Upper lobe of left lung (tissue), 6 donors: ENCODE results near the gene MTHFD2. TPM values are rescaled to one million over a fixed set of nuclear protein-coding genes. Genes with fewer than 3 reads are reported as not detected.

Experiments used
- ATAC-seq, 2 donors: fragments of 200-7000 bp; cut with Tn5 transposase; one replicate each; pipeline ENCODE4 v1.9.1; 2022; ENCODE audit warnings: mild to moderate bottlenecking in 2 of 2, moderate library complexity in 2 of 2; ENCODE audit not compliant: low FRiP score in 2 of 2
- DNase-seq, 2 donors: peaks; one replicate each; pipeline ENCODE4 v3.0.0-alpha.2; 2019 to 2020
- H3K27ac ChIP-seq, 4 donors: fragments of 200-600 bp; sonication (generic); one replicate each; pipeline ENCODE4 v1.5.1; 2016 to 2019
- H3K27me3 ChIP-seq, 4 donors: fragments of 200-600 bp; sonication (generic); one replicate each; pipeline ENCODE4 v1.5.1; 2017 to 2019
- H3K36me3 ChIP-seq, 4 donors: fragments of 200-600 bp; sonication (generic); one replicate each; pipeline ENCODE4 v1.5.1; 2016 to 2019
- H3K4me1 ChIP-seq, 4 donors: fragments of 200-600 bp; sonication (generic); one replicate each; pipeline ENCODE4 v1.5.1; 2018 to 2019
- H3K4me3 ChIP-seq, 4 donors: fragments of 200-600 bp; sonication (generic); one replicate each; pipeline ENCODE4 v1.5.1; 2017 to 2019; ENCODE audit warnings: mild to moderate bottlenecking in 2 of 4, moderate library complexity in 1 of 4
- H3K9me3 ChIP-seq, 4 donors: fragments of 200-600 bp; sonication (generic); one replicate each; pipeline ENCODE4 v1.5.1; 2018 to 2019
- EP300 ChIP-seq, 4 donors: sonication (generic); formaldehyde crosslinking; IDR thresholded peaks; one replicate each; pipeline ENCODE4 v1.5.1; 2017; ENCODE audit warnings: antibody characterized with exemption in 4 of 4, control low read depth in 2 of 4
- POLR2A ChIP-seq, 4 donors: fragments of 450-650 bp; IDR thresholded peaks; one replicate each; pipeline ENCODE4 v1.5.1; 2016 to 2017; ENCODE audit warnings: antibody characterized with exemption in 4 of 4, mild to moderate bottlenecking in 2 of 4
- POLR2AphosphoS5 ChIP-seq, 2 donors: sonication (generic); formaldehyde crosslinking; IDR thresholded peaks; one replicate each; pipeline ENCODE4 v1.5.1; 2017; ENCODE audit warnings: antibody characterized with exemption in 2 of 2
- WGBS, 2 donors: methylation state at CpG; one replicate each; pipeline ENCODE4 v1.1.5; 2017 to 2018; 5-methylcytosine and 5-hydroxymethylcytosine counted together
- total RNA-seq, 6 donors: library from RNA; depleted of rRNA in 4 of 6; stranded (reverse); fragments of >200 nt in 4 of 6; gene quantifications; one replicate each; pipeline versions ENCODE4 v1.1.0 to v1.2.1, GENCODE V29; 2016 to 2021
- TF ChIP-seq, protein P1 (sequence below), 6 experiments: fragments of 450-650 bp in 4 of 6; fragments of 200-600 bp in 2 of 6; sonication (generic) in 2 of 6; IDR thresholded peaks; one replicate each; pipeline ENCODE4 v1.5.1; 2016 to 2019; ENCODE audit warnings: antibody characterized with exemption in 6 of 6
- donor health status: DM: no; HTN: no; CAD: no; lungs with moderate emphysema.
- donor health status: DM: no; HTN: yes; CAD: no; lungs with severe emphysema.

The MTHFD2 gene
- total RNA-seq, 6 donors from 2014 or later = 8.4 to 68.1 (median 34.5) TPM

DNA sequence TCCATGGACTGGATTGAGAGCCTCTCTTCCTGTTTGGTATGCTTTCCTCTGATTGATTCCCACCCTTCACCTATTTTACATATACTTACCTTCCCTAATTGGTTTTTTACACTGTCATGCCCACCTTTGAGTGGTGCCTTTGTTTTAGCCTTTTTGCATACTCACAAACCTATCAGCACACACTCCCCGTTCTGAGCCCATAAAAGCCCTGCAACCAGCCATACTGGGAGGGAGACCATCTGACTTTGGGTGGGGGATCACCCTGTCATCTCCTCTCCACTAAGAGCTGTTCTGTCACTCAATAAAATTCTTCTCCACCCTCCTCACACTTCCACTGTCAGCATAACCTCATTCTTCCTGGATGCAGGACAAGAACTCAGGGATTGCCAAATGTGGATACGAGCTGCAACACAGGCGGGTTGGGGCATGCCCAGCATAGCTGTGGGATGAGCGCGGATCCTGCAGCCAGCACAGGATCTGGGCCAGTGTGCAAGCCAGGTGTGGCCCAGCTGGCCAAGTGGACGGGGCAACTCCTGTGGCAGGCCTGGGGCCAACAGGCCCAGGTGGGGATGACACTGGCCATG, 10.3 kb upstream of the MTHFD2 start:
- DNase-seq (peak in 1 of 2 donors; percentile 50), ATAC-seq (peak; percentile 19 to 34)
- WGBS, 2 donors = 63 to 94% methylated on average over 4 to 6 of the region's 6 CpGs
- H3K9me3 ChIP-seq = no peaks in the 10 kb centered on the region
- H3K36me3 ChIP-seq = no peaks in the 10 kb centered on the region
- H3K27me3 ChIP-seq = no peaks in the 10 kb centered on the region
- H3K27ac ChIP-seq = no peak overlapping the region
- H3K4me1 ChIP-seq = no peaks in the 10 kb centered on the region
- H3K4me3 ChIP-seq = no peak overlapping the region
- TF ChIP-seq POLR2A (IDR thresholded peaks at IDR 0.05) (no peak), EP300 (IDR thresholded peaks at IDR 0.05) (no peak), POLR2AphosphoS5 (IDR thresholded peaks at IDR 0.05) (no peak)
- TF ChIP-seq, protein P1, sequence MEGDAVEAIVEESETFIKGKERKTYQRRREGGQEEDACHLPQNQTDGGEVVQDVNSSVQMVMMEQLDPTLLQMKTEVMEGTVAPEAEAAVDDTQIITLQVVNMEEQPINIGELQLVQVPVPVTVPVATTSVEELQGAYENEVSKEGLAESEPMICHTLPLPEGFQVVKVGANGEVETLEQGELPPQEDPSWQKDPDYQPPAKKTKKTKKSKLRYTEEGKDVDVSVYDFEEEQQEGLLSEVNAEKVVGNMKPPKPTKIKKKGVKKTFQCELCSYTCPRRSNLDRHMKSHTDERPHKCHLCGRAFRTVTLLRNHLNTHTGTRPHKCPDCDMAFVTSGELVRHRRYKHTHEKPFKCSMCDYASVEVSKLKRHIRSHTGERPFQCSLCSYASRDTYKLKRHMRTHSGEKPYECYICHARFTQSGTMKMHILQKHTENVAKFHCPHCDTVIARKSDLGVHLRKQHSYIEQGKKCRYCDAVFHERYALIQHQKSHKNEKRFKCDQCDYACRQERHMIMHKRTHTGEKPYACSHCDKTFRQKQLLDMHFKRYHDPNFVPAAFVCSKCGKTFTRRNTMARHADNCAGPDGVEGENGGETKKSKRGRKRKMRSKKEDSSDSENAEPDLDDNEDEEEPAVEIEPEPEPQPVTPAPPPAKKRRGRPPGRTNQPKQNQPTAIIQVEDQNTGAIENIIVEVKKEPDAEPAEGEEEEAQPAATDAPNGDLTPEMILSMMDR (IDR thresholded peaks at IDR 0.05) = no peak

- Histone ChIP-seq H3K27ac (no peak overlapping the region), H3K4me3 (no peak overlapping the region), H3K27me3 (no peaks in the 10 kb centered on the region), H3K36me3 (no peaks in the 10 kb centered on the region), H3K9me3 (no peaks in the 10 kb centered on the region), H3K4me1 (no peaks in the 10 kb centered on the region)
- DNase-seq (no peak), ATAC-seq (no peak)
- WGBS, 2 donors = 90 to 92% methylated on average over 3 of the region's 3 CpGs
- TF ChIP-seq POLR2AphosphoS5 (IDR thresholded peaks at IDR 0.05) = no peak
- TF ChIP-seq POLR2A (IDR thresholded peaks at IDR 0.05) = no peak
- TF ChIP-seq, protein P1 (IDR thresholded peaks at IDR 0.05) = no peak
- no peak for TF ChIP-seq EP300 (IDR thresholded peaks at IDR 0.05)
These were observed 9.7 kb upstream of the MTHFD2 start for GRCh38 chr2:74188696-74189095.

- DNase-seq = no peak
- ATAC-seq = no peak
- 76 to 78% methylated on average over 6 of the region's 6 CpGs for WGBS, 2 donors
- Histone ChIP-seq H3K27ac (no peak overlapping the region), H3K4me1 (no peaks in the 10 kb centered on the region), H3K27me3 (no peaks in the 10 kb centered on the region), H3K9me3 (no peaks in the 10 kb centered on the region), H3K36me3 (no peaks in the 10 kb centered on the region), H3K4me3 (no peak overlapping the region)
- TF ChIP-seq POLR2AphosphoS5 (IDR thresholded peaks at IDR 0.05) = no peak
- no peak for TF ChIP-seq EP300 (IDR thresholded peaks at IDR 0.05)
- no peak for TF ChIP-seq POLR2A (IDR thresholded peaks at IDR 0.05)
- TF ChIP-seq, protein P1 (IDR thresholded peaks at IDR 0.05) = no peak
These were observed 6.6 kb upstream of the MTHFD2 start for GRCh38 chr2:74191596-74192380.

GRCh38 chr2:74194799-74195198, 3.6 kb upstream of the MTHFD2 start:
- no peaks in the 10 kb centered on the region for H3K27me3 ChIP-seq
- WGBS, 2 donors = 92 to 96% methylated on average over 1 of the region's 1 CpG
- DNase-seq (no peak), ATAC-seq (no peak)
- H3K4me3 ChIP-seq = no peak overlapping the region
- peaks cover 1 to 21% (median 9%) of the 10 kb centered on the region in 4 donors for H3K4me1 ChIP-seq
- TF ChIP-seq POLR2AphosphoS5 (IDR thresholded peaks at IDR 0.05) (no peak), EP300 (IDR thresholded peaks at IDR 0.05) (no peak), POLR2A (IDR thresholded peaks at IDR 0.05) (no peak)
- TF ChIP-seq, protein P1 (IDR thresholded peaks at IDR 0.05) = no peak
- no peak overlapping the region for H3K27ac ChIP-seq
- H3K9me3 ChIP-seq = no peaks in the 10 kb centered on the region
- no peaks in the 10 kb centered on the region for H3K36me3 ChIP-seq
